IMR-90 (cell line): ENCODE data around the gene TTC21A. TPM values are rescaled to one million over a fixed set of nuclear protein-coding genes. Genes with fewer than 3 reads are reported as not detected.

Experiments
- ATAC-seq: fragments of 200-7000 bp; cut with Tn5 transposase; 2 replicates; pipeline ENCODE4 v1.9.1; 2020; ENCODE audit warnings: low read depth, mild to moderate bottlenecking, moderate library complexity
- BruUV-seq: library from RNA; stranded (reverse); fragments of 400-500 nt; replicated peaks from 2 replicates; lab custom pipeline; 2021; lab: Mats Ljungman, UMichigan
- CTCF ChIA-PET: fragments of 300-600 bp; formaldehyde crosslinking; extraction: SDS; loops from one replicate; lab custom pipeline; 2021; ENCODE audit warnings: antibody characterized with exemption; lab: Yijun Ruan, JAX
- POLR2A ChIA-PET: fragments of 300-600 bp; sonication (Branson Sonifier 250); formaldehyde crosslinking; loops from one replicate; lab custom pipeline; 2022; ENCODE audit warnings: antibody characterized with exemption; ENCODE audit not compliant: unreplicated experiment; lab: Charles Lee
- DNase-seq: peaks from one replicate; pipeline ENCODE4 v3.0.0; 2013
- H2AFZ ChIP-seq: replicated peaks from 2 replicates; pipeline ENCODE3; 2013; ENCODE audit warnings: low read length, mild to moderate bottlenecking; ENCODE audit not compliant: poor library complexity
- H2AK5ac ChIP-seq: 2 replicates; pipeline ENCODE4 v1.6.1; 2013; ENCODE audit warnings: low read depth, low read length, inconsistent platforms
- H2AK9ac ChIP-seq: replicated peaks from 2 replicates; pipeline ENCODE3; 2013; ENCODE audit warnings: mild to moderate bottlenecking, low read depth, low read length, moderate library complexity; ENCODE audit not compliant: poor library complexity
- H2BK120ac ChIP-seq: 2 replicates; pipeline ENCODE4 v1.6.1; 2013; ENCODE audit warnings: low read depth, low read length, inconsistent platforms
- H2BK15ac ChIP-seq: 3 replicates; pipeline ENCODE4 v1.6.1; 2013; ENCODE audit warnings: low read depth, low read length, inconsistent platforms
- H2BK20ac ChIP-seq: 2 replicates; pipeline ENCODE4 v1.6.1; 2013; ENCODE audit warnings: low read depth, mild to moderate bottlenecking, inconsistent platforms, low read length, moderate library complexity
- H2BK5ac ChIP-seq: 2 replicates; pipeline ENCODE4 v1.6.1; 2013; ENCODE audit warnings: mild to moderate bottlenecking, low read depth, low read length, inconsistent platforms; ENCODE audit not compliant: poor library complexity, severe bottlenecking
- H3K14ac ChIP-seq: replicated peaks from 2 replicates; pipeline ENCODE4 v1.6.1; 2013; ENCODE audit warnings: low read depth, low read length, inconsistent platforms
- H3K18ac ChIP-seq: 2 replicates; pipeline ENCODE4 v1.6.1; 2013; ENCODE audit warnings: low read depth, low read length, control low read depth
- H3K23ac ChIP-seq: 2 replicates; pipeline ENCODE4 v1.6.1; 2013; ENCODE audit warnings: low read depth, low read length, inconsistent platforms
- H3K27ac ChIP-seq: 2 replicates; pipeline ENCODE4 v1.5.1; 2013; ENCODE audit warnings: mild to moderate bottlenecking, control low read depth, low read length; ENCODE audit not compliant: insufficient read depth
- H3K27me3 ChIP-seq: 2 replicates; pipeline ENCODE4 v1.6.1; 2013; ENCODE audit warnings: low read length; ENCODE audit not compliant: control insufficient read depth, insufficient read depth
- H3K36me3 ChIP-seq: 2 replicates; pipeline ENCODE4 v1.6.1; 2013; ENCODE audit warnings: low read length, mixed read lengths; ENCODE audit not compliant: control insufficient read depth, insufficient read depth
- H3K4ac ChIP-seq: 2 replicates; pipeline ENCODE4 v1.6.1; 2013; ENCODE audit warnings: low read depth, low read length, inconsistent platforms
- H3K4me1 ChIP-seq: 2 replicates; pipeline ENCODE4 v1.6.1; 2013; ENCODE audit warnings: low read length, mixed read lengths; ENCODE audit not compliant: control insufficient read depth, insufficient read depth
- H3K4me2 ChIP-seq: 2 replicates; pipeline ENCODE4 v1.6.1; 2013; ENCODE audit warnings: low read depth, mild to moderate bottlenecking, control low read depth, low read length, moderate library complexity
- H3K4me3 ChIP-seq: 2 replicates; pipeline ENCODE4 v1.5.1; 2013; ENCODE audit warnings: low read depth, mild to moderate bottlenecking, control low read depth, low read length, moderate library complexity; ENCODE audit not compliant: insufficient read depth
- H3K56ac ChIP-seq: 2 replicates; pipeline ENCODE4 v1.6.1; 2013; ENCODE audit warnings: low read length, inconsistent platforms; ENCODE audit not compliant: insufficient read depth; ENCODE audit errors: extremely low read depth
- H3K79me1 ChIP-seq, 2 experiments: 2 replicates each; pipeline ENCODE4 v1.6.1; 2013; ENCODE audit warnings: low read length in 2 of 2, inconsistent platforms in 1 of 2, low read depth in 1 of 2
- H3K9ac ChIP-seq: 2 replicates; pipeline ENCODE4 v1.6.1; 2013; ENCODE audit warnings: low read depth, low read length, control low read depth
- H3K9me1 ChIP-seq: 2 replicates; pipeline ENCODE4 v1.6.1; 2013; ENCODE audit warnings: low read length, inconsistent platforms; ENCODE audit not compliant: insufficient read depth
- H3K9me3 ChIP-seq: 2 replicates; pipeline ENCODE4 v1.6.1; 2013; ENCODE audit warnings: low read length; ENCODE audit not compliant: control insufficient read depth, insufficient read depth
- H4K20me1 ChIP-seq: 2 replicates; pipeline ENCODE4 v1.6.1; 2013; ENCODE audit warnings: low read length, inconsistent platforms; ENCODE audit not compliant: insufficient read depth
- H4K5ac ChIP-seq: 2 replicates; pipeline ENCODE4 v1.6.1; 2013; ENCODE audit warnings: mild to moderate bottlenecking, low read depth, low read length, control low read depth
- H4K8ac ChIP-seq, 2 experiments: 2 replicates each; pipeline ENCODE4 v1.6.1; 2013; ENCODE audit warnings: low read depth in 2 of 2, low read length in 2 of 2, control low read depth in 1 of 2, inconsistent platforms in 1 of 2
- H4K91ac ChIP-seq: 2 replicates; pipeline ENCODE4 v1.6.1; 2013; ENCODE audit warnings: low read depth, low read length, inconsistent platforms; ENCODE audit not compliant: insufficient read depth
- BHLHE40 ChIP-seq: fragments of 150-350 bp; IDR thresholded peaks from 2 replicates; pipeline ENCODE4 v1.6.1; 2016; ENCODE audit warnings: mild to moderate bottlenecking, low read depth, low read length
- CEBPB ChIP-seq: IDR thresholded peaks from 2 replicates; pipeline ENCODE4 v1.6.1; 2012; ENCODE audit warnings: low read depth, low read length, improper control_type of control experiment
- CHD1 ChIP-seq: IDR thresholded peaks from 2 replicates; pipeline ENCODE4 v1.6.1; 2012; ENCODE audit warnings: low read depth, low read length, improper control_type of control experiment
- FOS ChIP-seq: fragments of 150-350 bp; IDR thresholded peaks from 2 replicates; pipeline ENCODE4 v1.6.1; 2016; ENCODE audit warnings: low read depth, low read length
- MAZ ChIP-seq: IDR thresholded peaks from 2 replicates; pipeline ENCODE4 v1.6.1; 2012; ENCODE audit warnings: low read depth, mild to moderate bottlenecking, low read length, improper control_type of control experiment, moderate library complexity, borderline replicate concordance
- NFE2L2 ChIP-seq: fragments of 150-350 bp; IDR thresholded peaks from 2 replicates; pipeline ENCODE4 v1.6.1; 2016; ENCODE audit warnings: low read depth, mild to moderate bottlenecking, low read length
- POLR2A ChIP-seq: IDR thresholded peaks from 2 replicates; pipeline ENCODE4 v1.6.1; 2012; ENCODE audit warnings: mild to moderate bottlenecking, low read depth, low read length
- RAD21 ChIP-seq: IDR thresholded peaks from 2 replicates; pipeline ENCODE4 v1.6.1; 2012; ENCODE audit warnings: low read length, improper control_type of control experiment
- RCOR1 ChIP-seq: IDR thresholded peaks from 2 replicates; pipeline ENCODE4 v1.6.1; 2012; ENCODE audit warnings: mild to moderate bottlenecking, low read length, improper control_type of control experiment; ENCODE audit not compliant: insufficient replicate concordance
- SMC3 ChIP-seq: fragments of 150-350 bp; IDR thresholded peaks from 2 replicates; pipeline ENCODE4 v1.6.1; 2016; ENCODE audit warnings: low read depth, mild to moderate bottlenecking, antibody characterized with exemption, low read length, moderate library complexity
- WGBS, 2 experiments: methylation state at CpG; one replicate each; pipeline versions ENCODE4 v1.1.5 to v1.1.7; 2013; ENCODE audit warnings: missing lambda C conversion rate in 2 of 2; ENCODE audit not compliant: insufficient read length in 1 of 2; ENCODE audit errors: extremely low coverage in 2 of 2; 5-methylcytosine and 5-hydroxymethylcytosine counted together
- dilution Hi-C: fragments of 300-500 bp; cut with HindIII; formaldehyde crosslinking; loops from one replicate; pipeline ENCODE4 v1.14.3; 2018; ENCODE audit warnings: low sequenced_read_pairs; ENCODE audit not compliant: unreplicated experiment
- in situ Hi-C: fragments of 300-500 bp; cut with MboI; formaldehyde crosslinking; loops from 3 replicates; pipeline ENCODE4 v1.14.3; 2019; ENCODE audit warnings: low sequenced_read_pairs, inconsistent platforms, mixed read lengths
- intact Hi-C: fragments of 100-400 bp; cut with micrococcal nuclease; formaldehyde crosslinking; loops from 2 replicates; pipeline ENCODE4 v1.10.0; 2022
- polyA plus RNA-seq, 3 experiments: library from polyadenylated mRNA; depleted of rRNA; stranded (reverse); fragments of >200 nt; gene quantifications; 2 replicates each; pipeline ENCODE4 v1.2.3, GENCODE V29; 2012; ENCODE audit warnings: low replicate concordance in 1 of 3
- total RNA-seq: library from RNA; depleted of rRNA; stranded (reverse); fragments of >200 nt; gene quantifications from 2 replicates; pipeline ENCODE4 v1.2.3, GENCODE V29; 2012
- TF ChIP-seq, protein P1 (sequence below): conservative IDR thresholded peaks from 2 replicates; pipeline ENCODE4 v1.5.1; 2012; ENCODE audit warnings: mild to moderate bottlenecking, low read depth, low read length, improper control_type of control experiment
- TF ChIP-seq, protein P2 (sequence below): fragments of 150-350 bp; IDR thresholded peaks from 2 replicates; pipeline ENCODE4 v1.6.1; 2016; ENCODE audit warnings: low read depth, mild to moderate bottlenecking, low read length, moderate library complexity, borderline replicate concordance

The TTC21A gene
- total and polyA plus RNA-seq, 2 of the 4 experiments (the other 2 are of a cell fraction) = 0.90 to 1.8 TPM

DNA sequence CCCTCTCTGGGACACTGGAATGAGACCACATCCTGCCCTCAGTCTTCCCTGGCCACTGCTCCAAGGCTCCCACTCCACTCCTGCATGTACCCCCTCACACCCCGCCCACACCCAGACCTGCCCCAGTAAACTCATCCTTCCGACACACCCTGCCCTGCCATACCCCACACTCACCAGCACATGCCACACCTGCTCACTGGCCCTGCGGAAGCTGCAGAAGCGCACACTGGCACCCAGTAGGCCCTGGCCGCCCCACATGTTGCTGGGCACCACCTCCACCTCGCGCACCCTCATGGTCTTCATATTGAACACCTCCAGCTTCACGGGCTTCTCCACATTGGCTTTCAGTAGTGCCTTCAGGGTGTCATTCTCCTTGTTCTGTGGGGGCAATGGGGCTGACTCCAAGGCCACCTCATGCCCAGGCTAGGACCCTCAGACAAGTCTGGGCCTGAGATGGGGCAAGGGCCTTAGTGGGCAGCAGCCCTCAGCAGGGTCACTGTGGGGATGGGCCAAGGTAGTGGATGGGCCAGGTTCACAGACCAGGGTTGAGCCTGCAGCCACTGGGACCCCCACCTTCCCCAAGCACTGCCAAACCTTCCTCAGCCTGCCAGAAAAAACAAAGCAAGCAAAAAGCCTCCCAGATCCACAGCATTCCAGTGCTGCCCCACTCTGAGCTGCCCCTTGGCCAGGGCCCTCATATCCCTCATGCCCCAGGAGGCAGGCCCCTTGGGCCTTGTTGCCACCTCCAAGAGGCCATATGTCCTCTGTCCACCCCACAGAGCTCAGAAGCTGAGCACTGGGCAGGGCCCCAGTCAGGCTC is 4.8 kb upstream of the TTC21A start:
- Histone ChIP-seq H3K27ac (no peak overlapping the region), H2AFZ (no peak overlapping the region), H3K18ac (no peak overlapping the region), H3K36me3 (peaks cover 28% of the 10 kb centered on the region), H2BK5ac (no peak overlapping the region), H3K4ac (no peak overlapping the region), H3K4me3 (no peak overlapping the region), H3K14ac (no peak overlapping the region), H3K9ac (no peak overlapping the region), H3K27me3 (no peaks in the 10 kb centered on the region), H2BK20ac (no peak overlapping the region), H4K8ac (no peak overlapping the region), H4K5ac (no peak overlapping the region), H3K23ac (no peak overlapping the region), H3K4me2 (no peak overlapping the region), H3K56ac (no peak overlapping the region), H2BK120ac (no peak overlapping the region), H3K9me3 (no peaks in the 10 kb centered on the region), H3K79me1 (peaks cover 17 to 65% of the 10 kb centered on the region in 2 experiments), H3K4me1 (peaks cover 4% of the 10 kb centered on the region; the same call in 1 of the 2 replicates), H2AK9ac (no peak overlapping the region), H3K9me1 (peaks cover 8% of the 10 kb centered on the region), H2BK15ac (no peak overlapping the region), H4K20me1 (peaks cover 59% of the 10 kb centered on the region), H4K91ac (no peak overlapping the region), H2AK5ac (no peak overlapping the region)
- dilution Hi-C loops = no loop called here
- intact Hi-C loops = no loop called here
- no peak for DNase-seq
- no peak for TF ChIP-seq BHLHE40
- no peak for TF ChIP-seq CHD1
- TF ChIP-seq FOS = no peak
- no peak for TF ChIP-seq NFE2L2
- no peak for TF ChIP-seq POLR2A
- TF ChIP-seq, protein P1, sequence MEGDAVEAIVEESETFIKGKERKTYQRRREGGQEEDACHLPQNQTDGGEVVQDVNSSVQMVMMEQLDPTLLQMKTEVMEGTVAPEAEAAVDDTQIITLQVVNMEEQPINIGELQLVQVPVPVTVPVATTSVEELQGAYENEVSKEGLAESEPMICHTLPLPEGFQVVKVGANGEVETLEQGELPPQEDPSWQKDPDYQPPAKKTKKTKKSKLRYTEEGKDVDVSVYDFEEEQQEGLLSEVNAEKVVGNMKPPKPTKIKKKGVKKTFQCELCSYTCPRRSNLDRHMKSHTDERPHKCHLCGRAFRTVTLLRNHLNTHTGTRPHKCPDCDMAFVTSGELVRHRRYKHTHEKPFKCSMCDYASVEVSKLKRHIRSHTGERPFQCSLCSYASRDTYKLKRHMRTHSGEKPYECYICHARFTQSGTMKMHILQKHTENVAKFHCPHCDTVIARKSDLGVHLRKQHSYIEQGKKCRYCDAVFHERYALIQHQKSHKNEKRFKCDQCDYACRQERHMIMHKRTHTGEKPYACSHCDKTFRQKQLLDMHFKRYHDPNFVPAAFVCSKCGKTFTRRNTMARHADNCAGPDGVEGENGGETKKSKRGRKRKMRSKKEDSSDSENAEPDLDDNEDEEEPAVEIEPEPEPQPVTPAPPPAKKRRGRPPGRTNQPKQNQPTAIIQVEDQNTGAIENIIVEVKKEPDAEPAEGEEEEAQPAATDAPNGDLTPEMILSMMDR = no peak
- TF ChIP-seq CEBPB = no peak
- TF ChIP-seq, protein P2, sequence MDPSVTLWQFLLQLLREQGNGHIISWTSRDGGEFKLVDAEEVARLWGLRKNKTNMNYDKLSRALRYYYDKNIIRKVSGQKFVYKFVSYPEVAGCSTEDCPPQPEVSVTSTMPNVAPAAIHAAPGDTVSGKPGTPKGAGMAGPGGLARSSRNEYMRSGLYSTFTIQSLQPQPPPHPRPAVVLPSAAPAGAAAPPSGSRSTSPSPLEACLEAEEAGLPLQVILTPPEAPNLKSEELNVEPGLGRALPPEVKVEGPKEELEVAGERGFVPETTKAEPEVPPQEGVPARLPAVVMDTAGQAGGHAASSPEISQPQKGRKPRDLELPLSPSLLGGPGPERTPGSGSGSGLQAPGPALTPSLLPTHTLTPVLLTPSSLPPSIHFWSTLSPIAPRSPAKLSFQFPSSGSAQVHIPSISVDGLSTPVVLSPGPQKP = no peak
- no peak for TF ChIP-seq RCOR1
- TF ChIP-seq MAZ = no peak
- TF ChIP-seq RAD21 = no peak
- TF ChIP-seq SMC3 = no peak
- no TSS peak for BruUV-seq
- ATAC-seq = no peak
- WGBS, 2 experiments = 100% methylated on average over 3 of the region's 8 CpGs; no CpG with 5 or more reads in 1 of the 2 experiments
- in situ Hi-C loops = no loop called here
- ChIA-PET POLR2A (no interaction called here), CTCF (no interaction called here)
